Transverse colon (tissue), 4 donors: ENCODE results near the gene TMEM130. TPM values are rescaled to one million over a fixed set of nuclear protein-coding genes. Genes with fewer than 3 reads are reported as not detected.

Experiments used
- DNase-seq: peaks from one replicate; pipeline ENCODE4 v3.0.0-alpha.2; 2019
- H3K27ac ChIP-seq, 4 donors: fragments of 200-600 bp; sonication (generic); 2 replicates each; pipeline ENCODE4 v1.5.1; 2016 to 2018; ENCODE audit warnings: inconsistent platforms in 4 of 4
- H3K27me3 ChIP-seq: fragments of 200-600 bp; sonication (generic); 2 replicates; pipeline ENCODE4 v1.5.1; 2017; ENCODE audit warnings: inconsistent platforms
- H3K36me3 ChIP-seq, 4 donors: fragments of 200-600 bp; sonication (generic); 2 replicates each; pipeline ENCODE4 v1.5.1; 2017 to 2019; ENCODE audit warnings: inconsistent platforms in 4 of 4
- H3K4me1 ChIP-seq, 4 donors: fragments of 200-600 bp; sonication (generic); 2 replicates each; pipeline ENCODE4 v1.5.1; 2017 to 2020; ENCODE audit warnings: inconsistent platforms in 4 of 4
- H3K4me3 ChIP-seq, 4 donors: fragments of 200-600 bp; sonication (generic); 1 replicate in 1 of 4; 2 replicates in 3 of 4; pipeline versions ENCODE4 v1.5.1 to v1.6.1; 2017 to 2019; ENCODE audit warnings: inconsistent platforms in 4 of 4
- H3K9me3 ChIP-seq, 2 donors: fragments of 200-600 bp; sonication (generic); 2 replicates each; pipeline ENCODE4 v1.5.1; 2017 to 2019; ENCODE audit warnings: inconsistent platforms in 2 of 2
- EP300 ChIP-seq: sonication (generic); formaldehyde crosslinking; IDR thresholded peaks from one replicate; pipeline ENCODE4 v1.6.1; 2017; ENCODE audit warnings: antibody characterized with exemption, low read depth
- POLR2A ChIP-seq: fragments of 450-650 bp; IDR thresholded peaks from one replicate; pipeline ENCODE4 v1.6.1; 2016; ENCODE audit warnings: antibody characterized with exemption, mild to moderate bottlenecking, moderate library complexity
- POLR2AphosphoS5 ChIP-seq, 3 donors: sonication (generic); formaldehyde crosslinking; IDR thresholded peaks; one replicate each; pipeline ENCODE4 v1.6.1; 2016; ENCODE audit warnings: antibody characterized with exemption in 3 of 3
- WGBS, 2 donors: methylation state at CpG; one replicate each; pipeline ENCODE4 v1.1.5; 2018; ENCODE audit warnings: low coverage in 1 of 2; 5-methylcytosine and 5-hydroxymethylcytosine counted together
- in situ Hi-C, 4 donors: fragments of 200-750 bp; cut with MboI; loops; one replicate each; pipeline versions ENCODE4 v1.15.0 to v1.15.1; 2017; ENCODE audit warnings: low sequenced_read_pairs in 3 of 4, low pct_ligation_motif_present in 1 of 4, low pct_unique_long_range_greater_than_20kb in 1 of 4
- intact Hi-C: fragments of 100-400 bp; cut with DNase I; formaldehyde crosslinking; loops from one replicate; pipeline ENCODE4 v1.15.1; 2023; ENCODE audit warnings: low total_unique reads
- total RNA-seq, 4 donors: library from RNA; depleted of rRNA; stranded (reverse); fragments of >200 nt; gene quantifications; one replicate each; pipeline ENCODE4 v1.1.0, GENCODE V29; 2016
- TF ChIP-seq, protein P1 (sequence below), 5 experiments: fragments of 200-600 bp in 3 of 5; fragments of 450-650 bp in 2 of 5; sonication (generic) in 3 of 5; IDR thresholded peaks; 1 replicate in 2 of 5; 2 replicates in 3 of 5; pipeline ENCODE4 v1.5.1; 2016 to 2017; ENCODE audit warnings: antibody characterized with exemption in 5 of 5, inconsistent platforms in 3 of 5, mild to moderate bottlenecking in 2 of 5, moderate library complexity in 1 of 5

The TMEM130 gene
- total RNA-seq, 4 donors from 2014 or later, result 0.14 to 1.5 (median 1.1) TPM; not detected in 1

DNA sequence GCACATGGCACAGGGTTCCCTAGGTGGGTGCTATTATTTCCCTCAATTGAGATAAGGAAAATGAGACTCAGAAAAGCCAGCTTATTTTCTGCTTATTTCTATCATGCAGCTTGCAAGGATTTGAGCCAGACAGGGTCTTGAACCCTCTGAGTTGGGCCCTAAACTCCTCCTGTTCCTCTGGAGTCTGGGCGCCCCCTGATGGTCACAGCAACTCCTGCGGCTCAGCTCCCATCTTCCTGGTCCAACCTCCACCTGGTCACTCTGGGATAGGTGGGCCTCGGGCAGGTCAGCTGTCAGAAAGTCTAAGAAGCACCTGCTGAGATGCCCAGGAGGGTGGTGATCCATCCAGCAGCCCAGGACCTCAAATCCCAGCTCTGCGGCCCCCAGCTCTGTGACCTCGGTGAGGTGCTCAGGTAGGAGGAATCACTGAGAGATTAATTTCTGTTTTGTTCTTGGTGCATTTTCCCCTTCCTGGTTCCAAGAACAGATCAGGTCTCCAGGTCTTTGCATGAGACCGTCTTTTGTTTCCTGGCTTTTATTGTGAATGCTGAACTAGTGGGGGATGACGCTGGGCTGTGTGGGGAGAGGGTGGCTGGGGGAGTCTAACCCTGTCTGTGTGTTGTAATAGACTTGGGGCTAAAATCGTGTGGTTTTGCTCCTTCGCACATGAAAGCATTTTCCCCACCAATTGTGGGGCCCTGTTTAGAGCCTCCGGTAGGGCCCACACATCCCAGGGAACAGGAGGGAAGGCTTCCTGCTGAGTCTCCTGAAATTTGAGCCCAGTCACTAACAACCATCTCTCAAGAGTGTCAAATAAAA lies 32.8 kb downstream of the TMEM130 start:
- H3K27ac ChIP-seq, result no peak overlapping the region
- no peaks in the 10 kb centered on the region for H3K9me3 ChIP-seq
- intact Hi-C loops (no loop called here), in situ Hi-C loops (no loop called here)
- no peaks in the 10 kb centered on the region for H3K4me1 ChIP-seq
- TF ChIP-seq, protein P1, sequence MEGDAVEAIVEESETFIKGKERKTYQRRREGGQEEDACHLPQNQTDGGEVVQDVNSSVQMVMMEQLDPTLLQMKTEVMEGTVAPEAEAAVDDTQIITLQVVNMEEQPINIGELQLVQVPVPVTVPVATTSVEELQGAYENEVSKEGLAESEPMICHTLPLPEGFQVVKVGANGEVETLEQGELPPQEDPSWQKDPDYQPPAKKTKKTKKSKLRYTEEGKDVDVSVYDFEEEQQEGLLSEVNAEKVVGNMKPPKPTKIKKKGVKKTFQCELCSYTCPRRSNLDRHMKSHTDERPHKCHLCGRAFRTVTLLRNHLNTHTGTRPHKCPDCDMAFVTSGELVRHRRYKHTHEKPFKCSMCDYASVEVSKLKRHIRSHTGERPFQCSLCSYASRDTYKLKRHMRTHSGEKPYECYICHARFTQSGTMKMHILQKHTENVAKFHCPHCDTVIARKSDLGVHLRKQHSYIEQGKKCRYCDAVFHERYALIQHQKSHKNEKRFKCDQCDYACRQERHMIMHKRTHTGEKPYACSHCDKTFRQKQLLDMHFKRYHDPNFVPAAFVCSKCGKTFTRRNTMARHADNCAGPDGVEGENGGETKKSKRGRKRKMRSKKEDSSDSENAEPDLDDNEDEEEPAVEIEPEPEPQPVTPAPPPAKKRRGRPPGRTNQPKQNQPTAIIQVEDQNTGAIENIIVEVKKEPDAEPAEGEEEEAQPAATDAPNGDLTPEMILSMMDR (IDR thresholded peaks at IDR 0.05), result peak in 3 of 5 experiments; percentile 16 to 44 (median 33)
- no peak for TF ChIP-seq POLR2A
- H3K4me3 ChIP-seq, result no peak overlapping the region
- DNase-seq, result peak; percentile 21
- H3K27me3 ChIP-seq, result peaks cover 15% of the 10 kb centered on the region
- H3K36me3 ChIP-seq, result no peaks in the 10 kb centered on the region
- 35% methylated on average over 10 of the region's 10 CpGs; no CpG with 5 or more reads in 1 of the 2 donors for whole genome bisulfite sequencing, 2 donors

DNA sequence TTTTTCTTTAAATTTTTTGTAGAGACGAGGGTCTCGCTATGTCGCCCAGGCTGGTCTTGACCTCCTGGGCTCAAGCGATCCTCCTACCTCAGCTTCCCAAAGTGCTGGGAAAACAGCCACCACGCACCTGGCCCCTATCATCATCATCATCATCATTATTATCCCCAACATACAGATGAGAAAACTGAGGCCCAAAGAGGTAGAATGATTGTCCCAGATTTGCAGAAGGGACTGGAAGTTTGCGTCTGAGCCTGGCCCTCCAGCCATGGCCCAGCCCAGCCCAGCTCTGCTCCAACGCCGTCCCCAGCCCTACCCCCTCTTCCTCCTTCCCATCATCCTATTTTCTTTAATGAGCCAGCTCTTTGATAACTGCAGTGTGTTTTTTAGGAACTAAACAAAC lies 34.9 kb downstream of the TMEM130 start:
- Histone ChIP-seq H3K36me3 (no peaks in the 10 kb centered on the region), H3K9me3 (no peaks in the 10 kb centered on the region), H3K4me1 (no peaks in the 10 kb centered on the region), H3K4me3 (no peak overlapping the region), H3K27ac (no peak overlapping the region), H3K27me3 (peaks cover 6% of the 10 kb centered on the region)
- in situ Hi-C loops (no loop called here), intact Hi-C loops (no loop called here)
- 63 to 73% methylated on average over 4 to 8 of the region's 8 CpGs for WGBS, 2 donors
- no peak for DNase-seq
- TF ChIP-seq POLR2AphosphoS5 (IDR thresholded peaks at IDR 0.05) (no peak), POLR2A (no peak), EP300 (no peak)
- TF ChIP-seq, protein P1 (IDR thresholded peaks at IDR 0.05), result no peak

DNA sequence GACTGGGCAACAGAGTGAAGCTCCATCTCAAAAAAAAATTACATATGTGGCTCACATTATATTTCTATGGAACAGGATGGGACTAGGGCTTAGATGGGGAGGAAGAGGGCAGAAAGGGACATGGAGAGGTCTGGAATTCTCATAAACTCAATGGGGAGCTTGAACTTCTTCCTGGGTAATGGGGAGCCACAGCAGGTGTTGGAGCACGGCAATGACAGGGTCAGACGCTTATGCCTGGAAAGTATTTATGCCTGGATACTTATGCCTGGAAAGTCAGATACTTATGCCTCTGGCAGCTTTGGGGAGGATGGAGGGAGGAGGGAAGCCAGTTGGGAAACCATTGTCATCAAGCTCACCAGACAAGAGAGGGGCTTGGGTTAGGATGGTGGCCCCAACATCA lies 36.8 kb downstream of the TMEM130 start:
- 94% methylated on average over 2 of the region's 2 CpGs for WGBS, 2 donors
- Histone ChIP-seq H3K27me3 (peaks cover 6% of the 10 kb centered on the region), H3K36me3 (no peaks in the 10 kb centered on the region), H3K9me3 (no peaks in the 10 kb centered on the region), H3K27ac (no peak overlapping the region), H3K4me3 (no peak overlapping the region), H3K4me1 (no peaks in the 10 kb centered on the region)
- TF ChIP-seq POLR2A (no peak), POLR2AphosphoS5 (IDR thresholded peaks at IDR 0.05) (no peak), EP300 (no peak)
- TF ChIP-seq, protein P1 (IDR thresholded peaks at IDR 0.05), result no peak
- in situ Hi-C loops, result no loop called here
- intact Hi-C loops, result no loop called here
- DNase-seq, result no peak

DNA sequence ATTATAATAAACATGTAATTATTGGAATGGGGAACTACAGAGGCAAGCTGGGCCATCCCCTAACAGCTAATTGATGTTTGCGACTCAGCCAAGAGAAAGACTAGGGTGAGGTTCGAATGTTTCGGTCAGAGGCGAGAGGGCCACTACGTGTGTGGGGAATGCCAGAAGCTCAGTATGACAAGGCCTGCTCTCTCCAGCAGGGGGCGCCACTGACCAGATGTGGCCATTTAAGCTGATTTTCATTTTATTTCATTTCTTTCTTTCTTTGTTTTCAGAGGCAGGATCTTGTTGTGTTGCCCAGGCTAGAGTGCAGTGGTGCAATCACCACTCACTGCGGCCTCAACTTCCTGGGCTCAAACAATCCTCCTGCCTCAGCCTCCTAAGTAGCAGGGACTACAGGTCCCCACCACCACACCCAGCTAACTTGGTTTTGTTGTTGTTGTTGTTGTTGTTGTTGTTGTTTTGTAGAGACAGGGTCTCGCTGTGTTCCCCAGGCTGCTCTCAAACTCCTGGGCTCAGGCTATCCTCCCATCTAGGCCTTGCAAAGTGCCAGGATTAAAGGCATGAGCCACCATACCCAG lies 38.1 kb downstream of the TMEM130 start:
- WGBS, 2 donors, result 72 to 76% methylated on average over 8 of the region's 8 CpGs
- intact Hi-C loops (no loop called here), in situ Hi-C loops (no loop called here)
- H3K9me3 ChIP-seq, result no peaks in the 10 kb centered on the region
- DNase-seq, result peak; percentile 12
- H3K27me3 ChIP-seq, result peaks cover 6% of the 10 kb centered on the region
- H3K27ac ChIP-seq, result no peak overlapping the region
- TF ChIP-seq POLR2AphosphoS5 (IDR thresholded peaks at IDR 0.05), result no peak
- TF ChIP-seq, protein P1 (IDR thresholded peaks at IDR 0.05), result peak in 3 of 5 experiments; percentile 23 to 47 (median 45)
- no peak for TF ChIP-seq EP300
- no peaks in the 10 kb centered on the region for H3K4me1 ChIP-seq
- no peaks in the 10 kb centered on the region for H3K36me3 ChIP-seq
- no peak overlapping the region for H3K4me3 ChIP-seq
